Activated T-helper 2 cell treated with anti-CD3 and anti-CD28 coated beads, Interferon-gamma antibody, Interleukin-2, Interleukin-4, amounts not matched to agents 10 μg/mL and 5 μg/mL and 100 μg/mL, durations not matched to agents 14 hours and 24 hours and 36 hours (primary cell): Measurements from ENCODE around the gene SIAH1. TPM values are rescaled to one million over a fixed set of nuclear protein-coding genes. Genes with fewer than 3 reads are reported as not detected.
"Not testable (repeated sequence)": the region's sequence is repeated elsewhere in the genome, so short reads cannot be mapped to it uniquely, and the experiment has no call there.

Source experiments
- DNase-seq: peaks from one replicate; pipeline ENCODE4 v3.0.0; 2021; ENCODE audit warnings: low spot score
- H3K27ac Mint-ChIP-seq: one replicate; pipeline ENCODE4 v1.8.0; 2021; ENCODE audit warnings: mixed read lengths
- H3K27me3 Mint-ChIP-seq: one replicate; pipeline ENCODE4 v1.8.0; 2021; ENCODE audit warnings: low read depth, mixed read lengths
- H3K36me3 Mint-ChIP-seq: one replicate; pipeline ENCODE4 v1.8.0; 2021; ENCODE audit warnings: low read depth, mixed read lengths
- H3K4me1 Mint-ChIP-seq: one replicate; pipeline ENCODE4 v1.8.0; 2021; ENCODE audit warnings: low read depth, mixed read lengths
- H3K4me3 Mint-ChIP-seq: one replicate; pipeline ENCODE4 v1.8.0; 2021; ENCODE audit warnings: low read depth, mild to moderate bottlenecking, moderate library complexity, mixed read lengths
- H3K9me3 Mint-ChIP-seq: one replicate; pipeline ENCODE4 v1.8.0; 2021; ENCODE audit warnings: mixed read lengths
- intact Hi-C: fragments of 100-400 bp; cut with micrococcal nuclease; formaldehyde crosslinking; loops from one replicate; pipeline ENCODE4 v1.15.1; 2023
- total RNA-seq: library from RNA; stranded (reverse); gene quantifications from 2 replicates; pipeline ENCODE4 v1.2.3, GENCODE V29; 2022

Gene SIAH1
- total RNA-seq, 1 donor from 2014 or later: 17.0 TPM

DNA sequence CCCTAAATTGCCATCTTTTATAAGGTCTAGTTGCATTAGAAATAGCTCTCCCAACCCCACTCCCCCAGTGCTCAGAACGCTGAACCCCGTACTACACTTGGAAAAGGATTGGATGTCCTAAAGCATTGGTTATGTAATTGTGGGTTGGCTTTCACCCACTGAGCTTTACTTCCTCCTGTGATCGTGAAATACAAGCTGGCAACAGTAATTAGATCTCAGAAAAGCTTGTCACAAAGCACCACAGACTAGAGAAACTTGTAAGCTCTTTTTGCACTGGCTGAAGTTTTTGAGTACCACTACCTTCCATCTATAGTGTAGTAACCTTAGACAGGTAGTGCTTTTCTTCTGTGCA, 54.4 kb downstream of the SIAH1 start:
- Mint-ChIP-seq H3K4me1 (peaks cover 3% of the 10 kb centered on the region), H3K27ac (no peak overlapping the region), H3K36me3 (peaks cover 27% of the 10 kb centered on the region), H3K9me3 (no peaks in the 10 kb centered on the region), H3K4me3 (no peak overlapping the region), H3K27me3 (no peaks in the 10 kb centered on the region)
- intact Hi-C loops: no loop called here
- no peak for DNase-seq

DNA sequence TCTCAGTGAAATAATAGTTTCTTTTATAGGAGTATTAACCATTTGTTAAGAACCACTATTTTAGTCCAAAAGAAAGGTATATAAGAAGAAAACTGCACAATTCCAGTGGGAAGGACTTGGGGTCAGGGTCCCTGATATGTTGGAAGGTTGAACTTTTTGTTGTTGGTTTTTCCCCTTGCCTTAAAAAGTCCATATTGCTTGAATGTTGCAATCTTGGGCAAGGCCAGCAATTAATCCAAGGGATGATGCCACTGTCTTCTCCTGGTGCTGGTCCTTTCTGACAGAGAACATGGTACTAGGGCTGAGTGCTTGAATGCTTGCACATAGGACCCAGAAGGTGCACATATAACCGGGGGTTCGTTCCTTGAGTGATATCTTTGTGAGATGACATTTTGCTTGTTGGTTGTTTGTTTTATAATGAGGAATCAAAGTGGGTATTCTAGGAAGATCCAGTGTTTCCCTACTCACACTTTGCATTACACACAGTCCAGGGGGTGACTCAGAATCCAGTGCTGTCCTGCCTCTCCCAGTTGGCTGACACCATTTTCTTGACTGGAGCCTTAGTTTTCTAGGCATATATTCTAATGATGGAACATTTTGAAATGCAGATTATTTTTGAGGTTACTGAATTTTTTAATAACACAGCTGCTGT, 54.9 kb downstream of the SIAH1 start:
- intact Hi-C loops: no loop called here
- Mint-ChIP-seq H3K4me3 (no peak overlapping the region), H3K9me3 (no peaks in the 10 kb centered on the region), H3K27ac (no peak overlapping the region), H3K36me3 (peaks cover 25% of the 10 kb centered on the region), H3K27me3 (no peaks in the 10 kb centered on the region), H3K4me1 (peaks cover 3% of the 10 kb centered on the region)
- DNase-seq: no peak

DNA sequence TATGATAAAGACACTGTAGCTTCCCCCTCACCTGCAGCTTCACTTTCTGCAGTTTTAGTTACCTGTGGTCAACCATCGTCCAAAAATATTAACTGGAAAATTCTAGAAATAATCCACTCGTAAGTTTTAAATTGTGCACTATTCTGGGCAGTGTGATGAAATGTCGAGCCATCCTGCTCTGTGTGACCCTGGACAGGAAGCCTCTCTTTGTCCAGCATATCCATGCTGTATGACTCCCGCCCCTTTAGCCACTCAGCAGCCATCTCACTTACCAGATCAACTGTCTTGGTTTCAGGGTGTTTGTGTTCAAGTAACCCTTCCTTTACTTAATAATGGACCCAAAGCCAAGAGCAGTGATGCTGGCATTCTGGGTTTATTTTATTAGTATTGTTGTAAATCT, 56.1 kb downstream of the SIAH1 start:
- Mint-ChIP-seq H3K4me3 (no peak overlapping the region), H3K9me3 (no peaks in the 10 kb centered on the region), H3K4me1 (peaks cover 4% of the 10 kb centered on the region), H3K27ac (no peak overlapping the region), H3K36me3 (peaks cover 21% of the 10 kb centered on the region), H3K27me3 (no peaks in the 10 kb centered on the region)
- intact Hi-C loops: no loop called here
- no peak for DNase-seq

DNA sequence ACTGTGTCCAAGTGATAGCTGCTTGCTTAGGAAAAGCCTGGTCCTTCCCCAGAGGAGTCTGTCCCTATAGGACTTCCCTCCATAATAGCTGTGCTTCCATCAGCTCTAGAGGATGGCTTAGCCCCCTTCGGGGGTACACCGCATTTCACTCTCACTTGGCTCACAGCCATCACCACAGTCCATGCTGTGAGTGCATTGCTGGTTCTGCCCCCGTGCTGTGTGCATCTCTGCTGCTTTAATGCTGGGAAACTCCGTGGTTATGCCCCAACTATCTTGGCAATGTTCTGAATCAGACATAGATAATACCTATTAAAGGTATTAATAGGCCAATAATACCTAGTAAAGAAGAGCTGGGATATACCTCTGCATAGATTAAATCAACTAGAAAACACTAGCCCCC, 58.3 kb downstream of the SIAH1 start:
- DNase-seq: no peak
- Mint-ChIP-seq H3K27me3 (no peaks in the 10 kb centered on the region), H3K4me3 (no peak overlapping the region), H3K9me3 (no peaks in the 10 kb centered on the region), H3K36me3 (peaks cover 28% of the 10 kb centered on the region), H3K4me1 (peaks cover 7% of the 10 kb centered on the region), H3K27ac (no peak overlapping the region)
- intact Hi-C loops: no loop called here

DNA sequence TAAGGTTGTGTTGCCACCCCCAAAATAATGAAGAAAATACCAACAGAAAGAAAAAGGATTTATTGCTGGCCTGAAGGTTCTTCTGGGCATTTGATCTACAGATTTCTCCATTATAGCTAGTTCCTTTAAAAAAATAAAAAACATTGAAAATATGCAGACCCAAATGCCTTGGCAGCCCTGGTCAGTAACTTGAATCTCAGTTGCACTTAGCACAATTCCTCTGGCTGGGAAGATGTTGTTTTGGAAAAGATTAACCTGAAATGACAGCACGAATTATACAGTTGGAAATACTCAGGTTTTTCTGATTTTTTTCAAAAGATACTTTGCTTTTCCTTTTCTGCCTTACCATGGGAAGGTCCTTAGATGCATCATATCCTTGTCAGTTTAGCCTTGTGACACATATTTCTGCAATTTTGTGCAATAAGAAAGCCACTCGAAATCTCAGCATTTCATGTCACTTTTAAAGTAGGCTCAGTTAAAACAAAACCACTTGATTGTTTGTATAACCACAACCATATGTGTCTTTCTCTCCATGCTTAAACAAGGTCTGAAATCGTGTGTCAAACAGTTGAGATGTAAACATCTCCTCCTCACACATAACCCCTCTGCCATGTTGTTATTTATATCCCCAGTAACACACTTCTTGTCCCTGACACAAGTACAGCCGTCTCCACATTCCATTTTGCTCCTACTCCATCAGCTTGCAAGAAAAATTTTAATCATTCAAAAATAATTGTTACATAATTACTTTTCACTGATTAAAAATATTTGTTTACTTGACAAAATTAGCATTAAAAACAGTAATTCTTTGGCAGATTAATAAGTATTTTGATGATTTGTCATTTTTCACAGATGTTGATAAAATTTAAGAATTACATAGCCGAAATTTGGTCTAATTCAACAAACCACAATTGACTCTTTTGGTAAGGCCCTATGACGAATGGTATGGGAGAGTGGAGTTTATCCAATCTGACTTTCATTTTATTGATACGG, 61.1 kb downstream of the SIAH1 start:
- no peak overlapping the region for H3K4me3 Mint-ChIP-seq
- H3K36me3 Mint-ChIP-seq: peaks cover 21% of the 10 kb centered on the region
- no peaks in the 10 kb centered on the region for H3K27me3 Mint-ChIP-seq
- intact Hi-C loops: no loop called here
- no peak for DNase-seq
- no peaks in the 10 kb centered on the region for H3K9me3 Mint-ChIP-seq
- H3K27ac Mint-ChIP-seq: no peak overlapping the region
- H3K4me1 Mint-ChIP-seq: peaks cover 9% of the 10 kb centered on the region

DNA sequence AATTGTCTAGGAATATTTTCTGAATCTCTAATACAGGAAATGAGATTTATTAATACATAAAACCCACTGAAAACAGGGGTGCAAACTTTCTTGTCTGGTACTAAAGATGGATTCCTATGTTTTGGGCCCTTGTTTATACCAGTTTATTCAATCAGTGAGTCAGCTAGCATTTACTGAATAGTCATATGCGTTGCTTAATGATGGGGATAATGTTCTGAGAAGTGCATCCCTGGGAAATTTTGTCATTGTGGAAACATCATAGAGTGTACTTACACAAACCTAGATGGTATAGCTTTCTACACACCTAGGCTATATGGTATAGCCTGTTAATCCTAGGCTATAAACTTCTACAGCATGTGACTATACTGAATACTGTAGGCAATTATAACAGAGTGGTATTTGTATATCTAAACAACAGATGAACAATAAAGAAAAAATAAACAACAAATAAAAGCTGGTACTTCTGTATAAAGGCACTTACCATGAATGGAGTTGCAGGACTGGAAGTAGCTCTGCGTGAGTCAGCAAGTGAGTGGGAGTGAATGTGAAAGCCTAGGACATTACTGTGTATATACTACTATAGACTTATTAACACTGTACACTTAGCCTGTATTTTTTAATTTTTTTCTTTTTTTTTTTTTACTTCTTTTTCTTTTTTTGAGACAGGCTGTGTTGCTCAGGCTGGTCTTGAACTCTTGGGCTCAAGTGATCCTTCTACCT, 63.7 kb downstream of the SIAH1 start:
- no peaks in the 10 kb centered on the region for H3K9me3 Mint-ChIP-seq
- H3K4me1 Mint-ChIP-seq: peaks cover 20% of the 10 kb centered on the region
- no peak overlapping the region for H3K4me3 Mint-ChIP-seq
- DNase-seq: no peak
- H3K36me3 Mint-ChIP-seq: peaks cover 36% of the 10 kb centered on the region
- no peaks in the 10 kb centered on the region for H3K27me3 Mint-ChIP-seq
- no peak overlapping the region for H3K27ac Mint-ChIP-seq
- intact Hi-C loops: no loop called here

DNA sequence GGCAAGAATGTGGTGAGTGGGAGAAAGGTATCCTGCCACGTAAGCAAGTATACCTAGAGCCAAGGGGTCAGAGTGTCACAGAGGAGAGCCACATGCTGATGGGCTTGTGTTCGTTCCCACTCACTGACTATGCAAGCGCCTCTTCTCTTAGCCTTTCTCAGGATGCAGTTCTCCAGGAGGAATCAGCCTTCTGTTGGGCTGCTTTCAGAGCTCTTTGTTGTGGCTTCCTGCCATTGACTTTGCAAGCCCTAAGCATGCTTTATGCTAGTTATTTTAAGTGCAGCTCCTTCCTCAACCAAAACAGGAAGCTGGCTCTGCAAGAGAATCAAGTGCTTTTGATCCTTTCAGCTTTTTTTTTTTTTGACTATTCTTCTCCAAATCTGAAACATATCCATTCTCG, 66.6 kb downstream of the SIAH1 start:
- H3K36me3 Mint-ChIP-seq: peaks cover 47% of the 10 kb centered on the region

DNA sequence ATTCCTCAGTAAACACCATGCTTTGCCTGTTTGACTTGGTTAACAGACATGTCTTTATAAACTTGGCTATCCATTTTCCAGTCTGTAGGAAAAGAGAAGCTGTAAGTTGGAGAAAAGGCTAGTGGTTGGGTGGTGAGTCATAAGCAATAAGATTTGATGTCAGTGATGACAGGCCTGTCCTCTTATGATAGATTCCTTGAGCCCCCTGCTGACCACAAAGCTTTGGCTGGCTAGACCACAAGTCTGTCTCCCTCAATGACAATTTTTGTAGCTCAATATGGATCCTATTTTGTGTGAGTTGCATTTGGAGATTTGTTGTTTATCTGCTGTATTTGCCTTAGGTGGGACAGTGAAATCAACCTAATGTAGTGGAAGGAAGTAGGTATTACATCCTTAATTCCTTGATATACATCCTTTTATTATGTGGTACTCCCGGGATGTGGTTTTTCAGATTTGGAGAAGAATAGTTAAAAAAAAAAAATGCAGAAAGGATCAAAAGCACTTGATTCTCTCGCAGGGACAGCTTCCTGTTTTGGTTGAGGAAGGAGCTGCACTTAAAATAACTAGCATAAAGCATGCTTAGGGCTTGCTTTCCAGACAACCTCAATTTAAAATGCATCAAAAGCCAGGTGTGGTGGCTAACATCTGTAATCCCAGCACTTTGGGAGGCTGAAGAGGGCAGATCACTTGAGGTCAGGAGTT, 67.4 kb downstream of the SIAH1 start:
- H3K36me3 Mint-ChIP-seq: peaks cover 53% of the 10 kb centered on the region
- DNase-seq: no peak
- peaks cover 21% of the 10 kb centered on the region for H3K4me1 Mint-ChIP-seq
- peaks cover 14% of the 10 kb centered on the region for H3K9me3 Mint-ChIP-seq
- peak overlapping the region; percentile 14 for H3K4me3 Mint-ChIP-seq
- peak overlapping the region; percentile 68 for H3K27ac Mint-ChIP-seq
- no peaks in the 10 kb centered on the region for H3K27me3 Mint-ChIP-seq
- intact Hi-C loops: loop anchor here (10.0 kb wide), 1 partner anchor 73 kb away; the partner anchor contains the start of genes ABCC11 and LONP2

More for the DNA sequence above, 66.6 kb downstream of the SIAH1 start:
- peaks cover 21% of the 10 kb centered on the region for H3K4me1 Mint-ChIP-seq
- H3K4me3 Mint-ChIP-seq: no peak overlapping the region
- H3K9me3 Mint-ChIP-seq: peaks cover 6% of the 10 kb centered on the region
- peak; percentile 14 for DNase-seq
- peak overlapping the region; percentile 64 for H3K27ac Mint-ChIP-seq
- no peaks in the 10 kb centered on the region for H3K27me3 Mint-ChIP-seq
- intact Hi-C loops: loop anchor here (10.0 kb wide), 1 partner anchor 74 kb away; the partner anchor contains the start of genes ABCC11 and LONP2

DNA sequence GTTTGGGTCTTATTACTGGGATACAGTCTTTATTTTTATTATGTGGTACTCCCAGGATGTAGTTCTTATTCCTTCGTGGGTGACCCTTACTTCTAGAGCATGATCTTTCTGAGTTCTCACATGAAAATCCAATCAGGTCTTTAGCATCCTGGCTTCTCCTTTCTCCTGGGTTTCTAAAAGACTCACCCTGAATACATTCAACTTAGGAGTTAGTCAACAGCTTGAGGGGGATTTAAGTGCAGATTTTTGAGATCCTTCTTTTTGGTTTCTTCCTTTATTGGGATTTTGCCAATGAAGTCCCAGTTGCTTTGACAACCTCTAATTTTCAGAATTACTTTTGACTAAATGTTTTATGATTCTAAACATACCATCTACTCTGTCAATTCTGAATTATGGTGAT, 68.2 kb downstream of the SIAH1 start:
- H3K27me3 Mint-ChIP-seq: no peaks in the 10 kb centered on the region
- H3K4me3 Mint-ChIP-seq: no peak overlapping the region
- H3K27ac Mint-ChIP-seq: no peak overlapping the region
- intact Hi-C loops: loop anchor here (10.0 kb wide), 1 partner anchor 72 kb away; the partner anchor contains the start of genes ABCC11 and LONP2
- DNase-seq: no peak
- H3K36me3 Mint-ChIP-seq: peaks cover 57% of the 10 kb centered on the region
- H3K4me1 Mint-ChIP-seq: peaks cover 21% of the 10 kb centered on the region
- H3K9me3 Mint-ChIP-seq: peaks cover 22% of the 10 kb centered on the region

DNA sequence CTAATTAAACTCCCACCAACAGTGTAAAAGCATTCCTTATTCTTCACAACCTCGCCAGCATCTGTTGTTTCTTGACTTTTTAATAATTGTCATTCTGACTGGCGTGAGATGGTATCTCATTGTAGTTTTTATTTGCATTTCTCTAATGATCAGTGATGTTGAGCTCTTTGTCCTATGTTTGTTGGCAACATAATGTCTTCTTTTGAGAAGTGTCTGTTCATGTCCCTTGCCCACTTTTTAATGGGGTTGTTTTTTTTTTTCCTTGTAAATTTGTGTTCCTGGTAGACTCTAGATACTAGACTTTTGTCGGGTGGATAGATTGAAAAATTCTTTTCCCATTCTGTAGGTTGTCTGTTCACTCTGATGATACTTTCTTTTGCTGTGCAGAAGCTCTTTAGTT, 71.3 kb downstream of the SIAH1 start:
- peaks cover 47% of the 10 kb centered on the region for H3K9me3 Mint-ChIP-seq
- H3K27ac Mint-ChIP-seq, DNase-seq, H3K4me3 Mint-ChIP-seq, H3K27me3 Mint-ChIP-seq: not testable (repeated sequence)
- intact Hi-C loops: loop anchor here (10.0 kb wide), 1 partner anchor 69 kb away; the partner anchor contains the start of genes ABCC11 and LONP2
- H3K36me3 Mint-ChIP-seq: peaks cover 87% of the 10 kb centered on the region
- H3K4me1 Mint-ChIP-seq: peaks cover 19% of the 10 kb centered on the region

DNA sequence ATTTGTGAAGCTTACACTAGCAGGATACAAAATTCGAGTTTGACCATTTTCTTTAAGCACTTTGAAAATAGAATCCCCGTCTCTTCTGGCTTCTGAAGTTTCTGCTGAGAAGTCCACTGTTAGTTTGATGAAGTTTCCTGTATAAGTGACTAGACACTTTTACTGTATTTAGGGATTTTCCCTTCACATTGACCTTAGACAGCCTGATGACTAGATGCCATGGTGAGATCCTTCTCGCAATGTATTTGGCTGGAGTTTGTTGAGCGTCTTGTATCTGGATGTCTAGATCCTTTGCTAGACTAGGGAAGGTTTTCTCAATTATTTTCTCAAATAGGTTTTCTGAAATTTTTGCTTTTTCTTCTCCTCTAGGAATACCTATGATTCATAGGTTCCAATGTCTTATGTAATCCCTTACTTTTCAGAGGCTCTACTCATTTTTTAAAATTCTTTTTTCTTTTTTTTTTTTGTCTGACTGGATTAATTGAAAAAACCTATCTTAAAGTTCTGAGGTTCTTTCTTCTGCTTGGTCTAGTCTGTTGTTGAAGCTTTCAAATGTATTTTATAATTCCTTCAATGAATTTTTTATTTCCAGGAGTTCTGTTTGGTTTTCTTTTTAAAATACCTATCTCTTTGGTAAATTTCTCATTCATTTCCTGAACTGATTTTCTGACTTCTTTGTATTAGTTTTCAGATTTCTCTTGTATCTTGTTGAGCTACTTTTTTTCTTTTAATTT, 74.1 kb downstream of the SIAH1 start:
- H3K9me3 Mint-ChIP-seq: peaks cover 62% of the 10 kb centered on the region
- no peaks in the 10 kb centered on the region for H3K27me3 Mint-ChIP-seq
- H3K27ac Mint-ChIP-seq: no peak overlapping the region
- peaks cover 95% of the 10 kb centered on the region for H3K36me3 Mint-ChIP-seq
- H3K4me1 Mint-ChIP-seq: peaks cover 6% of the 10 kb centered on the region
- no peak for DNase-seq
- intact Hi-C loops: loop anchor here (10.0 kb wide), 1 partner anchor 66 kb away; the partner anchor contains the start of genes ABCC11 and LONP2
- no peak overlapping the region for H3K4me3 Mint-ChIP-seq
